HG02884 (cell line): ENCODE measurements around the gene SPOP.
"Not testable (repeated sequence)": the region's sequence is repeated elsewhere in the genome, so short reads cannot be mapped to it uniquely, and the experiment has no call there.

Experiments used
- ATAC-seq: cut with Tn5 transposase; IDR thresholded peaks from one replicate; pipeline ENCODE4 v1.9.1; 2021; ENCODE audit warnings: mild to moderate bottlenecking, moderate library complexity; ENCODE audit not compliant: unreplicated experiment

Gene SPOP

GRCh38 chr17:49554694-49555494 is 123.0 kb downstream of the SPOP start:
- no peak for ATAC-seq

- no peak for ATAC-seq
These were observed 124.1 kb downstream of the SPOP start for GRCh38 chr17:49553676-49554335.

DNA sequence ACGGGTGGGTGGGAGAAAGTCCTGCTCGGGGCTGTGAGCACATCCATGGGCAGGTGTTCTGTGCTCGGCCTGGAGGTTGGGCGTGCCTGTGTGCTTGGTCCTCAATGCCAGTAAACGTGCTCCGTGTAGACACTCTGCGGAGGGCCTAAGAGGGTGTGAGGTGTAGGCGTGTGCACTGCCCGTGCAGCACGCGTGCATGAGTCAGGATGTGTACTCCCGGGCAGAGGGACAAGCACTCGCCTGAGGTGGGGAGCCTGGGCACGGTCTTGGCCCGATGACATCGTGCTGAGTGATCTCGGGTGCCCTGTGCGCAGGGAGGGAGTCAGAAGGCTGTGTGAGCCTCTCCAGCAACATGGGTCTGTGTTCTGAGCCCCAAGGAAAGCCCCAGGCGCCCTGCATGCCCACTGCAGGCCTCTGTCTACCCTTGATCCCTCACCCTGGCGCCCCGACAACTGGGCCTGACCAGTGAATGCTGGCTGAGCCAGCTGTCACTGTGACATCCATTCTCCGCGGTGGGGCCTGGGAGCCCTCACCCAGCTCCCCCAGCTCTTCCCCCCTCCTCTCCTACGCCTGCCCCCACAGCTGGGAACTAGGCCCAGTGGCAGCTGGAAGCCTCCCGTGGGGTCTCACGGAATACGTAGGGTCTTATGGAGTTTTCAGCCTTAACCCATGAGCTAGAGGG is 125.7 kb downstream of the SPOP start:
- ATAC-seq = no peak

DNA sequence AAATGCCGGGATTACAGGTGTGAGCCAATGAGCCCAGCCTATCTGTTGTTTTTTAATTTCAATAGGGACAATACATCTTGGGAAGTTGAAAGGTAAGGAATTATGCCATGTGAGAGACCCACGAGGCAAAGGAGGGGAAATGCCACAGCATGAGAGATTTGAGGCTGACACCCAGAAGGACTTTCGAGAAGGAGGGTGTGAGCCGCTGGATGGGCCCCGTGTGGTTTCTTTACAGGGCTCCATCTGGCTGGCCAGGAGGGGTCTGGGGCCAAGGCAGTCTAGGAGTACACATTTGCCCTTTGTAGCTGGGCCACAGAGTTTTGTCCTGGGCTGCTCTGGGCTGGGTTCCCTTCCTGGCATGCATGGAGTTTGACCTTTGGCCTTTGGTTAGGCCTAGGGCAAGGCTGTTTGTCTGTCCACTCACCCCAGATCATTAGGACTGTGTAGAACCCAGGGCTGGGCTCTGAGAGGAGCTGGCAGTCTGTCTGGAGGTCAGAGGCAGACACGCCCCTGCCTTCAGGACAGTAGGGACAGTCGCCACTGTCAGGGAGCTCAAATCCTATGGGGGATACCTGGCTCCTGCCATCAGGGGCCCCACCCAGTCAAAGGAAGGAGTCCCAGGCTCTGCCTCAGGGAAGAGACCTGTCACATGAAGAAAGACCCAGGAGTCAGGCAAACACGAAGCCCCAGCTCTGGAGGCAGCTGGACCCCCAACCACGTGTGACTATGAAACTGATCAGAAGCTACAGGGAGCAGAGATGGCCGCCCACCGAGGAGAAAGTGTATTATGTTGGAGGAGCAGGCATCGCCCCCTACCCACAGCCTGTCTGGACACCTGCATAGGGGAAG is 126.5 kb downstream of the SPOP start:
- ATAC-seq = no peak

GRCh38 chr17:49550764-49551163 is 127.1 kb downstream of the SPOP start:
- ATAC-seq = not testable (repeated sequence)

GRCh38 chr17:49549691-49550678 is 127.9 kb downstream of the SPOP start:
- ATAC-seq = no peak

- no peak for ATAC-seq
These were observed 128.6 kb downstream of the SPOP start for GRCh38 chr17:49549311-49549605.
